HG03442 (cell line): ENCODE measurements around the gene SULF2.

Experiments used
- ATAC-seq: cut with Tn5 transposase; IDR thresholded peaks from one replicate; pipeline ENCODE4 v1.9.1; 2021; ENCODE audit warnings: mild to moderate bottlenecking, moderate library complexity; ENCODE audit not compliant: unreplicated experiment

SULF2 gene

DNA sequence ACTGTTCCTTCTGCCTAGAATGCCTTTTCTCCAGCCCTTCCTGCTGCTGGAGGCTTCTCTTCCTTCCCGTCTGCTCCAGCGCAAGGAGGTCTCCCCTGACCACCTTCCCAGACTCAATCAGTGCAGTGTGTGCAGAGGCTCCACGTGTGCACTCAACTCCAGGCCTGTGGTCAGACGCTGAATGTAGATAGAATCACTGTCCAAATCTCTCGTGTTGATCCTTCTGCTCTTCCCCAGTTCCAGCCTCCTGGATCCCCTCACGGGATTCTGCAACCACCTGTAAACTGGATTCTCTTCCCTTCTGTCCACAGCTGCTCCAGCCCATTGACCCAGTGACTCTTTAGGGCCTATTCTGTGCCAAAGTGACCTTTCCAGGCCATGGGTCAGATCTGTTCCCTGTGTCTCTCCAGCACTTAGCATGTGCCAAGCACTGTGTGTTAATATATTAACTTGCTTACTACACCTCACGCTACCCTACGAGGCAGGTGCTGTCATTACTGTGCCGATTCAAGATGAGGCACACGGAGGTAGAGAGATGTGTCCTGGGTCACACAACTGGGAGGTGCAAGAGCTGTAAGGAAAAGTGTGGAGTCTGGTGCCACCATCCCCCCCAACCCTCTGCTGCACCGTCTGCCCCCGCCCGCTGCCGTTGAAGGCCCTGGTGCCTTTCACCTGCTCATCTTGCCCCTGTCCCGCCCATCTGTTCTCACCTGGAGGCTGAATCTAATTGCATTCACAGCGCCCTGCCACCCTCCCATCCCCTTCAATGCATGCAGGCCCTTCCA lies 112.2 kb downstream of the SULF2 start:
- ATAC-seq, result no peak

DNA sequence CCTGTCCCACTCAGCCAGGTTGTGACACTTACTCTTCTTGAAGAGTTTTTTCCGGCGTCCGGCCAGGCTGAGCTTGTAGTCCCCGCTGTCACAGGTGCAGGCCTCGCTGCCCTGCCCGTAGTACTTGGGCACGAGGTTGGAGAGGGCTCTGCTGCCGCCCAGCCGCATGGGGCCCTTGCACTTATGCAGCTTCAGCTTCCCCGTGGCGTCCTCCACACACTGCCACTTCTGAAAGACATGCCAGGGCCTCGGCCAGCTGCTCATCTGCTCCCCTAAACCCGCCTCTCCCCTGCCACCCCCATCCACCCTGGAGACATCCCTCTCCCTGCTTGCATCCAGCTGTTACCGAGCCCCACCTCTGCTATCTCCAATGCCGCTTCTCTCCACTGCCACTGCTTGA lies 113.1 kb downstream of the SULF2 start:
- ATAC-seq, result no peak

DNA sequence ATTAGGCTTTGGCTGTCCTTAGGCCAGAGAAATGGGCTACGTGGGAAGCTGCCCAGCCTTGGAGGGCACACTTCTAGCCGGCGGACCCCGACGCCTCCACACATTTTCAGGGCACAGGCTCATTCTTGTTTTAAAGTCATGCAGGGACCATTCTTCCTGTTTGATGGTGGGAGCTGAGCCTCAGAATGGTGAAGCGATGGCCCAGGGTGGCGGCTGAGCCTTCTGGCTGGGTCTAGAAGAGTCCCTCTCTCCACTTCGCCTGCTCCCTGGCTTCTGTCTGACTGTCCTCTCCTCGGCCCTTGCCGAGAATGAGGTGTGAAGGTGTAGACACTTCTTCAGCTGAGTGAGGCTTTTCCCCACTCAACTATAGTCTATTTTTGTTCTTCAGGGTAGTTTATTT lies 114.4 kb downstream of the SULF2 start:
- no peak for ATAC-seq

DNA sequence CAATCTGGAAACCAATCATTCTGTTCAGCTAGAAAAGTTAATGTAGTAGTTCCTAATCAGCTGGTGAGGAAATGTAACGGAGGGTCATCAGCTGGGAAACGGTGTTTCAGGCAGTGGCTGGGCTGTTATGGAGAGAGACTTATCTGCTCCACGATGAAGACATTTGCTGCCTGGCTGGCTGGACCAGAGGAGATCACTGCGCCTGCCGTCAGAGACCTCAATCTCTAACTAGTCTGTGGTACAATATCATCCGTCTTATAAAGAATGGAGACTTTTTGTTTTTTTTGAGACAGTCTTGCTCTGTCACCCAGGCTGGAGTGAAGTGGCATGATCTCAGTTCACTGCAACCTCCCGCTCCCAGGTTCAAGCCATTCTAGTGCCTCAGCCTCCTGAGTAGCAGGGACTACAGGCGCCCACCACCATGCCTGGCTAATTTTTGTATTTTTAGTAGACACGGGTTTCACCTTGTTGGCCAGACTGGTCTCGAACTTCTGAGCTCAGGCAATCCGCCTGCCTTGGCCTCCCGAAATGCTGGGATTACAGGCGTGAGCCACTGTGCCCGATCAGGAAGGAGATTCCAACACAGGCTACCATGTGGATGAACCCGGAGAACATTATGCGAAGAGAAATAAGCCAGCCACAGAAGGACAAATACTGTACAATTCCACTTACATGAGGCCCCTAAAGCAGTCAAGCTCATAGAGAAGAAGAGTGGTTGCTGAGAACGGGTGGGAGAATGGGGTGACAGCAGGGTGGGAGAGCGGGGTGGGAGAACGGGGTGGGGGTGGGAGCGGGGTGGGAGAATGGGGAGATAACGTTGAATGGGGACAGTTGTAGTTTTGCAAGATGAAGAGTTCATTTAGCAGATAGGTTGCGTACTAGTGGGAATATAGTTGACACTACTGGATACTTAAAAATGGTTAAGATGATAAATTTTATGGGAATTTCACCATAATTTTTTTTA lies 115.1 kb downstream of the SULF2 start:
- ATAC-seq, result no peak

DNA sequence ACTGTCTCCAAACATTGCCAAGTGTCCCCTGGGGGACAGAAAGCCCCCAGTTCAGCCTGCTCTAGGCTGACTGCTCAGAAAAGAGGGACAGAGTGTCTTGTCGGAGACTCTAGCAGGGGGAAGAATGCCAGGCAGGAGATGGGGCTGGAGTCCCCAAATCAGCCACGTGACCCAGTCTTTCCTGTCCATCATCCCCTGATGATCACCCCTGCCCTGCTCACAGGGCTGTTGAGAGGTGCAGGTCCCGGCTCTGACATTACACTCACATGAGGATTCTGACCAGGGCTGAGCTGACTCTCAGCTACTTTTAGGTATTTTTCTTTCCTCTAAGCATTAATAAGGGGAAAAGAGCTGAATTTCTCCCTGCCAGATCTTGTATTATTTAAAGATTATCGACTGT lies 115.8 kb downstream of the SULF2 start:
- no peak for ATAC-seq

DNA sequence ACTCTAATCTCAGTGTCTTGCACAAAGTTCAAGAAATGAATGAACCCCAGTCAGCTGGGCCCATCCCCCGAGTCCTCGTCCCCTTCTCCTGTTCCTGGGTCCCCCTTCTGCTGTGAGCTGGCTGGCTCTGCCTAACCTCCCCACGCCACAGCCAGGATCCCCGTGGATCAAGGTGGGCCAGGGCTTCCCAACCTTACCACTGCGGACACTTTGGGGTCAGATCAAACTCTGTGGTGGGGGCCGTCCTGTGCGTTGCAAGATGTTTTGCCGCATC lies 116.2 kb downstream of the SULF2 start:
- no peak for ATAC-seq

DNA sequence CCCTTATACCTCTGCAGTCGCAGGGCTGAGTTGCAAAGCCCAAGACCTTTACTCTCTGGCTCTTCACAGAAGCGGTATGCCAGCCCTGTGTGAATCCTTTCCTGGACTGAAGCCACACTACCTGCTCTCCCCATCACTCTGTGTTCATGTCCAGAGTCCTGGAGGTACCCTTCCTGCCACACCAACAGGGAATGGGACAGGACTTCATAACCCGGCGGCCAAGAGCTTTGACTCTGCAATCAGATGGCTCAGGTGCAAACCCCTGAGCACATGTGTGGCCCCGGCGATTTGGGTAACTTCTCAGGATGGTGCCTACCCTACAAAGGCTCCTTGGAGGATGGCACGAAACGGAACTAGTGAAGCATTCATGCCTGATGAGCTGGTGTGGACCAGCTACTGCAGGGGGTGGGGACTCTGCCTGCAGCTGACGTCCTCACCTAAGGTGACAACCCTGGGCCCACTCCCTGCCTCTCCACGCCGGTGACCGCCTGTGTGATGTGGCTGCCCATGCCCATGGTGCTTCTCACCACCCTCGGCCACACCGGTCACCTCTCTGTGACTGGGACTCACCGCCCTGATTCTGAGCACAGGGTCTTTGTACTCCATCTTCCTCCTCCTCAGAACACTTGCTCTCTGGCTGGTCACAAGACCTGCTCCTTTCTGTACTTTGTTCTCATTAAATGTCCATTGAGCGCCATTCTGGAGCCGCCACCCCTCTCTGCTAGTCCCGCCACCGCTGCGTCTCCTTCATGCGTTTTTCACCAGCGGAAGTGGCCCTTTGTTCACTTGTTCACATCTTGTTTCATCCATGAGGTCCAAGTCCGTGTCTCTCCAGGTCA lies 116.7 kb downstream of the SULF2 start:
- no peak for ATAC-seq

DNA sequence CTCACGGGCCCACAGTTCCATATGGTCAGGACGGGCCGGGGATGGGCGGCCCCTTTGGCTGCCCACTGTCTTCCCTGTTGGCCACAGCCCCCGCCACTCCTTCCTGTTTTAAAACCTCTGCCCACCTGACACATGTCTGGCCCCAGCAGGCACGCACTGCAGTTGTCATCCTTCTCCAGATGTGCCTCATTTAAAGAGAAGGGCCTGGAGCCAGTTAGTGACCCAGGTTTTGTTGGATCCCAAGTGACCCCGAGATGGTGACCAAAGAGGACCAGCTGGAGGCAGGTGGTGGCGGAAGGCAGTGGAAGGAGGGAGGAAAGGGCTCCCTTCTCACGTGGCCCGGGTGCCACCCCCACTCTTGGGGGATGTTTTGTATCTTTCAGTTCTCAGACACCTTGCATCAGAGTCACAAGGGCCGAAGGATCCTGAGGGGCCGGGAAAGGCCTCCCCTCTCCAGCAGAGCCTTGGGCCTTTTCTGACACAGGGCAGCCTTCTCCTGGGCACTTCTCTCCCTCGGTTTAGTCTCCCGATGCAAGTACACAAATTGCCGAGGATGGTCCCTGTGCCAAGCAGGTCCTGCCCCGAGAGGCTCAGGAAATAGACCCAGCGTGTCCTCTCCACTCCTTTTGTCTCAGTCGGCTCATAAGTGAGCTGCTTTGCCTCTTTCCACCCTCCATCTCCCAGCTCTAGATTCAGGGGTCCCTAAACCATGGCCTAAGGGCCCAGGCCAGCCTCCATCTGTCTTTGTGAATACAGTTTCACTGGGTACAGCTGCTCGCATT lies 117.6 kb downstream of the SULF2 start:
- no peak for ATAC-seq

DNA sequence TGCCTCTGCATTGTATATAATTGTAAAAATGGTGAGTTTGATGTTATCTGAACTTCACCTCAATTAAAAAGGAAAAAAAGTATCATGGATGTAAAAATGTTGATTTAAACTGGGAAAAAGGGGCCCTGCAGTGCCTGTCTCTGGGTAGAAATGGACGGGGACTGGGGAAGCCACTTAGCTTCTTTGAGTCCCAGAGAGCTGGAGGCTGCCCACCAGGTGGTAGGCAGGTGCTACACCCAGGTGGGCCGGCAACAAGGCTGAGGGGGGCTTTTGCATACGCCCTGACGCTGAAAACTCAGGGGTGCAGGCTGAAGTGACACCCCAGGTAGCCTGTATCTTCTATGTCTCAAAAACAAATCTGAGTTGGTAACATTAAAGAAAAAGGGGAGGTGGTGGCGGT lies 118.2 kb downstream of the SULF2 start:
- no peak for ATAC-seq

DNA sequence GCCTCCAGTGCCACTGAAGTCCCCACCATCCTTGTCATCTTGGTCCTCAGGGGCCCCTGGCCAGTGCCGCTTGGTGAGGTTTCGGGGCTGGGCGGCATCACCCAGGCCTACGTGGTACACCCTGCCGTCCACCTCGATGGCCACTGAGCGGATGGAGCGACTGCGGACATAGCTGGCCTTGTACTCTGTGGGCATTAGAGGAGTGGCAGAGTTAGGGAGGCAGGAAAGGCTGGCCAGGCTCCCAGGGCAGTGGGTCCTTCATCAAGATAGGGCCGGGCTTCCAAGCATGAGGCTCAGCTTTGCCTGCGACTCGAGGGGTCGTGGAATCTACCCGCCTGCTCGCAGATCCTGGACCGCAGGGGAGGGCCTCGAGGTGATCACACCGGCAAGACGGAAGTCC lies 119.0 kb downstream of the SULF2 start:
- ATAC-seq, result no peak

DNA sequence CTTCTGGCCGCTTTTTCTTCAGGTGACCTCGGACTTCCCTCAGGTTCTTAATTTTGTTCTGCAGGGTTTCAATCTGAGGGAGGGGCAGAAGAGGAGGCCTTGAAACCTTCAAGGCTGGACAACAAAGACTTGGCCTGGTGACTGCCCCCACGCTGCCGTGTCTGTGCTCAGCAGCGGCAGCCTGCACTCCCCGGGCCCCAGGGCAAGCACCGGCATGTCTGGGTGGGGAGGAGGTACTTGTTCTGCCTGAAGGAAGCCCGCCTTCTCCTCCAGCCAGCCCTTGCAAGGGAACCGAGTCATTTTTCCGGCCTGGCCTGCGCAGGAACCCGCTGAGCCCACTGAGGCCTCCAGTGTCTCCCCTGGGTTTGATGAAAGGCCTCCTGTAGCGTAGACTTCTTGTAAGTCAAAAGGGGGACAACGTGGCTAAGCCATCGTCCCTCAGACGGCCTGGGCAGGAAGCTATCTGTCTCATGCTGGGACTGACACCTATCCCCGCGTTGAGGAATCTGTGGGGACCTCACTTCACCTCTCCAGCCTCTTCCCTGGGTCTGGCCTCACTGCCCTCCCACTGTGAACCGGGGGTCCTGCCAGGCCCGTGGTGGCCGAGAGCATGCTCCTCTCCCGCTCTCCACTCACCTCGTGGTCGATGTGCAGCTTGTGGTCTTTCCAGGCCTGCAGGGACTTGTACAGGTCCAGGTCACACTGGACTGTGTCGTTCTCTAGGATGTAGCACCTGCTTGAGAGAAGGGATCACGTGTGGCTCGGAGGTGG lies 119.9 kb downstream of the SULF2 start:
- no peak for ATAC-seq

DNA sequence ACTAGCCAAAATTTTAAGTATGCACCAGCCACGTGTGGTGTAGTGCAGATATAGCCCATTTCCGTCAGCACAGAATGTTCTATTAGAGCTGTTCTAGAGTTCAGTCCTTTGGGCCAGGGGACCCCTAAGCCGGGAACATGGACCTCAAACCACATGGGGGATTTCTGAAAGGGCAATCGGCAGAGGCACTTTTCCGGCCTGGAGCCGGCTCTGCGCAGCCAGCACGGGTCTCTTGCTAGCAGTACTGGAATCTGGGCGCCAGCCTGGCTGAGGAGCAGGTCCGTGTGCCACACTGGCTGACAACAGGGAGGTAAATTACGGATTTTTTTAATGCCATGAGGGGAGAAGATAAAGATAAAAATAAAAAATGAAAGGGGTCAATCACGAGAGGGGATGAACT lies 120.5 kb downstream of the SULF2 start:
- ATAC-seq, result no peak

DNA sequence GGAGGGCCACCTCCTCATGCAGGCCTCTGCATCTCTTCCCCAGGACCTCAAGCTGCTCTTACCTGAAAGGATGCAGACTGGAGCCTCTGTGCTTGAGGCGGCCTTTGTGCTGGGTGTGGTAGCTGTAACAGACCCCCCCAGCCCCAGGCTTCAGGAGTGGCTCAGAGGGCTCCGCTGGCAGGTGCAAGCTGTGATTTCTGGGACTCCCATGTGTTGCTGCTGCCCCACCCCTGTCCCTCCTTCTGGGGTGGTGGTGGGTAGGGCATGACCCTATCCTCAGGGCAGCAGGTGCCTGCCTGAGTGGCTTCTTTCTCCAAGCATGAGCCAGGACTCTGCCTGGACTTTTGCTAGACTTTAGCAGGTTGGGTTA lies 121.2 kb downstream of the SULF2 start:
- ATAC-seq, result no peak

DNA sequence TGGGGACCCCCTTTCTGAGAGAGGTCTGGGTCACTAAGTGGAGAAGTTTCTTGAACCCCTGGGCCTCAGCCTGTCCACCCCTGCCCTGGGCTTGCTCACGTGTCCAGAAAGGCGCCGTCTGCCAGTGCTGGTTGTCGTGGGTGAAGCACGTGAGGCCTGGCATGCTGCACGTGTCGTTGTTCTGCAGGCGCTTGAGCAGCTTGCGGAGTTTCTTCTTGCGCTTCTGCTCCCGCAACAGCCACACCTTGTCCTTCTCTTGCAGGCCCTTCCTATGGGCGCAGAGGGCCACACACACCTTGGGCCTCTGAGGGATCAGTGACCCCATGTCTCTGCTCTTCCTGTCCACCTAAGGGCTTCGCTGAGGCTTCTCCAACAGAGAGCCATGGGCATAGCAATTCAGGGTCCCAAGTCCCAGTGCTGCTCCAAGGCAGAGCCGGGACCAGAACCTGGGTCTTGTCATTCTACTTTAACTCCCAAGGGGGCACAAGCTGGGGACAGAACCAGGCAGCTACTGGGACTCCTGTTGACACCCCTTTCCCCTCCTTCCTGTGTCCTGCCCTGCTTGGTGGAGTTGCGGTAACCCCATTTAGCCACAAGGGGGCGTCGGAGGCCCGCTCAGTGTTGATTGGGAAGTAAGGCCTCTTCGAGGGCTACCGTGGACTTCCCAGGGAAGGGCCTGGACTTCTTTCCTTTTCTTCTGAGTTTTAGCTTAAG lies 121.8 kb downstream of the SULF2 start:
- ATAC-seq, result no peak

DNA sequence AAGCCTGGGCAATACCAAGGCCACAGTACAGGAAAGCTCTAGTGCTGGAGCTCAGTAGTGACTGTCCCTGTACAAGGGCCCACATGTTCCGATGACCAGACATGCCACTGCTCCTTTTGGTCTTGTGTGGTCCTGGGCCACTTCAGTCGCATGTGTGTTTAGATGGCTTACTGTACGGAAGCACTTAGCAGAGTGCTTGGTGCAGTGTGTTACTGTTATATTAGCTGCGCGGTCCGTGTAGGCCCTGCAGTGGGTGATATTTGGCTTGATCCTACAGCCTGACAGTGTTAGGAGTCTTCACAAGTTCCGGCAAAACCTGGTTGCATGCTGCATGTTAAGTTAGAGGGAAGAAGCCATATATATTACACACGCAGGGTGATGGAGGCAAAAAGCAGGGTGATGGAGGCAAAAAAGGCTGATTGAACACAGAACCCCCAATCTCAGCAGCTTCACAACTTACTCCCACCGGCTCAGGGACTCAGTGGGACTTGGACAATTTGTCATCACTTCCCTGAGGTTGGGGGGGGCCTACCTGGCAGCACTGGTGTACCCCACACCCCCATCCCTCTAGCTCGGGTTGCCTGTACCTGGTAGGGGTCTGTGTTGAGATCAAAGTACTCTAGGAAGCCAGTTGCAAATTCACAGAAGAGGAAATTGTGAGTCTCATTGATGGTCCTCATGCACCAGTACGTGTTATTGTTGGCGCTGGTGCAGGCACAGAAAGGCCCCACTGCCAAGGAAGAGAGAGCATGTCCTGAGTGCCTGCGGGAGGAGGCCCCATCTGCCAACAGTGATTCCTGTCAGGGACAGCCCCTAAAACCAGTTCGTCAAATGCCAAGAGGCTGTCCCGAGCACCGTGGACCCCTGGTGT lies 122.6 kb downstream of the SULF2 start:
- ATAC-seq, result no peak

DNA sequence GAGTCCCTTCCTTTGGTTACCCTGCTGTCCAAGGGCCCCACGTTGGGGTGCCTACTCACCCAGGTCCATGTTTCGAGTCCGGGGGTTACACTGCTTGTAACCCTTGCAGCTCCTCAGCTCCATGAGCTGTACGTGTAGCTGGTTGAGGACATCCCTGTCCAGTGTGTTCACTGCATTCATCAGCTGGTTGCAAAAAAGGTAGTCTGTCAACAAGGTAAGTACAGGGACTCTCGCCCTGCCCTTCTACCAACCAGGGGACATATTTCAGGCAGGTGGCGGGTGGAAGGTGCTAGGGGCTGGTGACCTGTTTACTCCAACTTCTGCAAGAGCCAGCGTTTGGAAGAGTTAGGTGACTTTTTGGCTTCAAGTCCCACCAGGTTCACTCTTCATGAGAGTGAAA lies 123.6 kb downstream of the SULF2 start:
- ATAC-seq, result no peak

DNA sequence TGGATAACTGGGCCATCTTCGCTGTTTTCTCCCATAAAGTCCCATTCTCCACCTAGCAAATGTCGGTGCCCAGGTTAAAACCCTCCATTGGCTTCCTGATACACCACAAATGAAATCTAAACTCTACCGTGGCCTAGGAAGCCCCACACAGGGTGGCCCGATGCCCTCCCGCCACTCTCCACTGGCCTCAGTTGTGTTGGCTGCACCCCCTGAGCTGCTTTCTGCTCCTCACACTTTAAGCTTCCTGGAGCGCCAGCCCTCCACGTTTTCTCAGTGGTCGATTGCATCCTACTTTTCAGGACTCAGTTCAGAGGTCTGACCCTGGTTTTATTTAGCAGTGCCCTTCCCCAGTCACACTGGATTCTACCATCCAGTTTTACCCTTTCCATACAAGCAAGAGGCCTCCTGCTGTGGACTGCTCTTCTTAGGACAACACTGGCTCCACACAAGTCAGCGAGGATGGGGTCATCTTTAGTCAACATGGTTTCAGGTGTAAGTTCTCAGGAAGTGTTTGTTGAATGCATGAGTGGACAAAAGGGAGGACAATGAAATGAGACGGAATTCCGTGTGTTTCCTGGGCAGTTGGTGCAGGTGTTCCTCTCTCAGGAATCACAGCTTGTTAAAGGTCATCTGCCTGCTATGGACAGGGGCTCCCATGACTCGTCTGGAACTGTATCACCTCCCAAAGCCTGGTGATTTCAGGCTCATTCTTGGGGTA lies 124.1 kb downstream of the SULF2 start:
- no peak for ATAC-seq

DNA sequence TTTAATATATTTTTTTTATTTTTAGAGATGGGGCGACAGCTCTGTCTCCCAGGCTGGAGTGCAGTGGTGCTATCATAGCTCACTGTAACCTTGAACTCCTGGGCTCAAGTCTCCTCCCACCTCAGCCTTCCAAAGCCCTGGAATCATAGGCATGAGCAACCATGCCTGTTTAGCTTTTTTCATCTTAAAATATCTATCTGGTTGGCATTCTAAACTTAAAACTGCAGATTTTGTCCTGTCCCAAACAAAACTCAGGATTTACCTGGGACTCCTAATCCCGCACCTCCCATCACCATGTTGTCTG lies 124.7 kb downstream of the SULF2 start:
- no peak for ATAC-seq
